Activated naive CD4-positive, alpha-beta T cell treated with anti-CD3 and anti-CD28 coated beads, Interleukin-2, amount 10 ng/mL, durations not matched to agents 7 days and 5 days (primary cell): ENCODE results near the gene CALB2.
"Not testable (repeated sequence)": the region's sequence is repeated elsewhere in the genome, so short reads cannot be mapped to it uniquely, and the experiment has no call there.

Source experiments
- CTCF ChIA-PET: fragments of 350-600 bp; sonication (Branson Sonifier 250); formaldehyde crosslinking; loops from one replicate; lab custom pipeline; 2021; ENCODE audit warnings: antibody characterized with exemption; lab: Charles Lee
- DNase-seq: peaks from one replicate; pipeline ENCODE4 v3.0.0-alpha.2; 2020
- H3K27ac Mint-ChIP-seq: one replicate; pipeline ENCODE4 v1.8.0; 2021; ENCODE audit warnings: mild to moderate bottlenecking, moderate library complexity, mixed read lengths
- H3K27me3 Mint-ChIP-seq: one replicate; pipeline ENCODE4 v1.8.0; 2021; ENCODE audit warnings: mild to moderate bottlenecking, mixed read lengths
- H3K36me3 Mint-ChIP-seq: one replicate; pipeline ENCODE4 v1.8.0; 2021; ENCODE audit warnings: mixed read lengths
- H3K4me1 Mint-ChIP-seq: one replicate; pipeline ENCODE4 v1.8.0; 2021; ENCODE audit warnings: mixed read lengths
- H3K4me3 Mint-ChIP-seq: one replicate; pipeline ENCODE4 v1.8.0; 2021; ENCODE audit warnings: mild to moderate bottlenecking, moderate library complexity, mixed read lengths
- H3K9me3 Mint-ChIP-seq: one replicate; pipeline ENCODE4 v1.8.0; 2021; ENCODE audit warnings: mixed read lengths

Gene CALB2

DNA sequence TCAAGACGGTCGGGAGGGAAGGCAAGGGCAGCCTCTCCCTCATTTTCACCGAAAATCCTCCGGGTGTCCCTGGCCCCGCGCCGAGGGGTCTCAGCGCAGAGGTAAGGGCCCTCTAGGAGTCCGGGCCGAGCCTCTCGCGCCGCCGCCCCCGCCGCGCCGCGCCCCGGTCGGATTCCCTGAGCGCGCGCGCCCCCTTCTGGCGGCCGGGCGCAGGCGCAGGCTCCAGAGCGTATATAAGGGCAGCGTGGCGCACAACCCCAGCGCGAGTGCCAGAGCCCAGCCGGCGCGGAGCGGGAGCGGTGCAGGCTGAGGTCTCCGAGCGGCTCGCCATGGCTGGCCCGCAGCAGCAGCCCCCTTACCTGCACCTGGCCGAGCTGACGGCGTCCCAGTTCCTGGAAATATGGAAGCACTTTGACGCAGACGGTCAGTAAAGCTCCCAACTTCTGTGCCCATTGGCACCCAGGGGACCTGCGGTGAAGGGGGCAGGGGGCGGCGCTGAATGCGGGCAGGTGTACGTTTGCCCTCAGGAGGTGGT is at the start of gene CALB2:
Gene CALB2 (plus strand): TSS at position 260 of the 535 bp plus-strand sequence. CDS start 70 bp downstream, at position 330.
- peaks cover 3% of the 10 kb centered on the region for H3K4me1 Mint-ChIP-seq
- CTCF ChIA-PET = interaction anchor here (1.3 to 2.7 kb wide), 3 partner anchors 10 to 15 kb away, joined by 4 to 9 read pairs (median 5); no protein-coding TSS in a partner anchor
- no peaks in the 10 kb centered on the region for H3K36me3 Mint-ChIP-seq
- no peak within 1 kb of the TSS for H3K27ac Mint-ChIP-seq
- no peak within 1 kb of the TSS for H3K4me3 Mint-ChIP-seq
- DNase-seq = peak; percentile 71
- H3K27me3 Mint-ChIP-seq = peaks cover 51% of the 10 kb centered on the region
- no peaks in the 10 kb centered on the region for H3K9me3 Mint-ChIP-seq

DNA sequence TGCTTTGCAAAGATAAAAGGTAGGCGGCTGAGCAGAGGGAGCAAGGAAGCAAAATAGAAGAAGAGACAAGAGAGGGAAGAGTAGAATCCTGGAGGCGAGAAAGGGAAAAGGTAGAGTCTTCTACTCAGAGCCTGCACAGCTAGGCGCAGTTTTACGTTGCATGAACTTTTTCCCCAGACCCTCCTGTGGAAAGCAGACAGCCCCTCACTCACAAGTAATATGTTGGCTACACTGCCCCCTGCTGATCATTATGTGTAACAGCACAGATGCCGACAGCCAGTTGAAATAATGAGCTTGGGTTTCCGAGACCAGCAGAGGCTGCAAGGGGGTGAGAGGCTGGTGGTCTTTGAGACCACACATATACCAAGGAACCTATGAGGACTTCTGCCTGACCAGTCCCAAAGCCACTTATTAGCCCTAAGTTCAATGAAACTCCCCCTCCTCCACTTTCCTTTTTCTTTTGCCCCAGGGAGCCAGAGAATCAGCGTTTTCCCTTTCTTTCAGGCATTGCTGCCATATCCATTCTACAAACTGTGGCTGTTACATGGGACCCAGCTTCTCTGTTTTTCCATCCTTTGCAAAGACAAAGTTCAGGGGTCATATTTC is 46.9 kb upstream of the CALB2 start:
- Mint-ChIP-seq H3K9me3 (no peaks in the 10 kb centered on the region), H3K27me3 (peaks cover 3% of the 10 kb centered on the region), H3K4me3 (no peak overlapping the region), H3K4me1 (no peaks in the 10 kb centered on the region), H3K27ac (no peak overlapping the region), H3K36me3 (no peaks in the 10 kb centered on the region)
- CTCF ChIA-PET = interaction anchor here (0.7 to 2.5 kb wide), 15 partner anchors 9 to 673 kb away, joined by 3 to 15 read pairs (median 4); partner anchors contain the start of gene CMTR2
- DNase-seq = peak; percentile 43

DNA sequence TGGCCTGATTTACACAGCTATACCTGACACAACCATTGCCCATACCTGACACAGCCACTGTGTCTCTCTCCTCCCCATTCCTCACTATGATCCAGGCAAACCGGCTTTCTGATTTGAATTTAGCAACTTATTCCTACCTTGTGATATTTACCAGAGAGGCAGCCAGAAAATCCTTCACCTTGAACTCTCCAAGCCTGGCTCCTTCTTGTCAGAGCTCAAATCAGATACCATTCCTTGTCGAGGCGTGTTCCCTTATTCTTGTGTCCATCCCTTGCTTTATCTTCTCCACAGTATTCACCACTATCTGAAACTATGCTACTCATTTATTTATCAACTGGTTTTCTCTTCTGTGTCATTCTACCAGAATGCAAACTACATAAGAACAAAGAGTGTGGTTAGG is 44.9 kb upstream of the CALB2 start:
- DNase-seq, H3K4me3 Mint-ChIP-seq, CTCF ChIA-PET, H3K27ac Mint-ChIP-seq, H3K9me3 Mint-ChIP-seq, H3K27me3 Mint-ChIP-seq, H3K4me1 Mint-ChIP-seq, H3K36me3 Mint-ChIP-seq: not testable (repeated sequence)

DNA sequence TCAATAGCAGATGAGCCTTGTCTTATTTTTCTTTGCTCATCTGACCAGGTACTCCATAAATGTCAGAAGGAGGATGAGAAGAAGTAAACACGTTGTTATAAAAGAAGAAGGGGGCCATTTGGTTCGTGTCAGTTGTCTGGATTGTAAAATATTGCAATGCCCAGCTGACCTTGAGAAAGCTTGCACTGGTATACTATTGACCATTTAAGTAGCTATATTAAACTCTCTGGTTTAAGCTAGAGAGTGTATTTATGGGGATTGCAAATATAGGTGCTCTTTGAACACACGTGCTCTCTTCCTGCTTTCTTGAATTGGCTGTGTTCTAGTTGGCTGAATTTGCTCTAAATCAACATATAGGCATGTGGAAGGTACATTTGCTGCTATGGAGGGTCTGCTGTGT is 43.3 kb upstream of the CALB2 start:
- no peak for DNase-seq
- no peaks in the 10 kb centered on the region for H3K9me3 Mint-ChIP-seq
- no peaks in the 10 kb centered on the region for H3K36me3 Mint-ChIP-seq
- H3K27ac Mint-ChIP-seq = no peak overlapping the region
- H3K27me3 Mint-ChIP-seq = no peaks in the 10 kb centered on the region
- CTCF ChIA-PET = no interaction called here
- H3K4me1 Mint-ChIP-seq = no peaks in the 10 kb centered on the region
- no peak overlapping the region for H3K4me3 Mint-ChIP-seq

- no peaks in the 10 kb centered on the region for H3K9me3 Mint-ChIP-seq
- H3K27me3 Mint-ChIP-seq = no peaks in the 10 kb centered on the region
- CTCF ChIA-PET = interaction anchor here (1.8 kb wide), 1 partner anchor 8 kb away, joined by 6 read pairs; no protein-coding TSS in a partner anchor
- no peak for DNase-seq
- no peak overlapping the region for H3K27ac Mint-ChIP-seq
- no peak overlapping the region for H3K4me3 Mint-ChIP-seq
- H3K36me3 Mint-ChIP-seq = no peaks in the 10 kb centered on the region
- H3K4me1 Mint-ChIP-seq = no peaks in the 10 kb centered on the region
Measured at GRCh38 chr16:71319999-71320398, 38.5 kb upstream of the CALB2 start.

- CTCF ChIA-PET = interaction anchor here (0.6 to 1.4 kb wide), 2 partner anchors 17 to 18 kb away, joined by 3 to 7 read pairs; no protein-coding TSS in a partner anchor
- H3K9me3 Mint-ChIP-seq = no peaks in the 10 kb centered on the region
- H3K36me3 Mint-ChIP-seq = no peaks in the 10 kb centered on the region
- DNase-seq = no peak
- no peaks in the 10 kb centered on the region for H3K27me3 Mint-ChIP-seq
- H3K4me1 Mint-ChIP-seq = no peaks in the 10 kb centered on the region
- H3K27ac Mint-ChIP-seq = no peak overlapping the region
- H3K4me3 Mint-ChIP-seq = no peak overlapping the region
Measured at GRCh38 chr16:71327720-71328119, 30.8 kb upstream of the CALB2 start.

GRCh38 chr16:71328151-71328550 is 30.4 kb upstream of the CALB2 start:
- CTCF ChIA-PET = interaction anchor here (0.6 kb wide), 1 partner anchor 19 kb away, joined by 3 read pairs; no protein-coding TSS in a partner anchor
- Mint-ChIP-seq H3K27ac (no peak overlapping the region), H3K9me3 (no peaks in the 10 kb centered on the region), H3K36me3 (no peaks in the 10 kb centered on the region), H3K4me1 (no peaks in the 10 kb centered on the region), H3K27me3 (no peaks in the 10 kb centered on the region), H3K4me3 (no peak overlapping the region)
- DNase-seq = no peak

- no peak for DNase-seq
- Mint-ChIP-seq H3K9me3 (no peaks in the 10 kb centered on the region), H3K4me1 (no peaks in the 10 kb centered on the region), H3K27ac (no peak overlapping the region), H3K27me3 (peaks cover 7% of the 10 kb centered on the region), H3K36me3 (no peaks in the 10 kb centered on the region), H3K4me3 (no peak overlapping the region)
- CTCF ChIA-PET = no interaction called here
Measured at GRCh38 chr16:71337631-71338030, 20.9 kb upstream of the CALB2 start.

DNA sequence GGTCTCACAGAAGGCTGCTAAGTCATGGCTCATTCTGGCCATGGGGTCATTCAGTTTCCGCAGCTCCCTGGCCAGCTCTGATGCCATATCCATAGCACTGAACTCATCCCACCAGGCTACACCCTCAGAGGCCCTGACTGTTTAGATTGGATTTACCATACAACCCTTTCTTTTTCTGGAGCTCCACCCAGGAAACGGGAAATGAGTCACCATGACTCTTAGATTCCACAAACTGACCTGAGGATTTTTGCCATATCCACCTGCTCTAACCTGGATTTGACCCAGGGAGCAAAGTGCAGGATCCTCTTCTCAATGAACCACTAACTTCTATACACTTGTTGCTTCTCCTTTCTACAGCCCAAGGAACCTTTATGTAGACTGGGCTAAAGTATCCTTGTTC is 20.3 kb upstream of the CALB2 start:
- Mint-ChIP-seq H3K27ac (no peak overlapping the region), H3K4me3 (no peak overlapping the region), H3K9me3 (no peaks in the 10 kb centered on the region), H3K36me3 (no peaks in the 10 kb centered on the region), H3K27me3 (peaks cover 7% of the 10 kb centered on the region), H3K4me1 (no peaks in the 10 kb centered on the region)
- no peak for DNase-seq
- CTCF ChIA-PET = no interaction called here

DNA sequence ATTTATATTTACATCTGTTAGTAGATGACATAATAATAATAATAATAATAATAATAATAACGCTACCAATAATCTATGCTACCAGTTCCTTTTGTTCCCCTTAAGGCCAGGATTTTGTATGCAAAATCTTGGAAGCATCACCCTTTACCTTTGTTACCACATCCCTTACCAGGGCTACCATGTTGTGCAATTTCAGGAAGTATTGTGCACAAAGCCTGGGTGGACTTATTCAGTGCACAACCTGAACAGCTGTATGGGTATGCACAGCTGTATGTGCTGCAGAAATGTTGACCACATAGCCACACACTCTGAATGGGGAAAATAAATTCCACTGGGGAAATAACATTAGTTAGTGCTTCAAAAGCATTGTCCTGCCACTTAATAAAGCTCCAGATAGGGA is 19.9 kb upstream of the CALB2 start:
- no peak overlapping the region for H3K4me3 Mint-ChIP-seq
- H3K36me3 Mint-ChIP-seq = no peaks in the 10 kb centered on the region
- CTCF ChIA-PET = no interaction called here
- DNase-seq = no peak
- no peak overlapping the region for H3K27ac Mint-ChIP-seq
- no peaks in the 10 kb centered on the region for H3K9me3 Mint-ChIP-seq
- peaks cover 7% of the 10 kb centered on the region for H3K27me3 Mint-ChIP-seq
- no peaks in the 10 kb centered on the region for H3K4me1 Mint-ChIP-seq

DNA sequence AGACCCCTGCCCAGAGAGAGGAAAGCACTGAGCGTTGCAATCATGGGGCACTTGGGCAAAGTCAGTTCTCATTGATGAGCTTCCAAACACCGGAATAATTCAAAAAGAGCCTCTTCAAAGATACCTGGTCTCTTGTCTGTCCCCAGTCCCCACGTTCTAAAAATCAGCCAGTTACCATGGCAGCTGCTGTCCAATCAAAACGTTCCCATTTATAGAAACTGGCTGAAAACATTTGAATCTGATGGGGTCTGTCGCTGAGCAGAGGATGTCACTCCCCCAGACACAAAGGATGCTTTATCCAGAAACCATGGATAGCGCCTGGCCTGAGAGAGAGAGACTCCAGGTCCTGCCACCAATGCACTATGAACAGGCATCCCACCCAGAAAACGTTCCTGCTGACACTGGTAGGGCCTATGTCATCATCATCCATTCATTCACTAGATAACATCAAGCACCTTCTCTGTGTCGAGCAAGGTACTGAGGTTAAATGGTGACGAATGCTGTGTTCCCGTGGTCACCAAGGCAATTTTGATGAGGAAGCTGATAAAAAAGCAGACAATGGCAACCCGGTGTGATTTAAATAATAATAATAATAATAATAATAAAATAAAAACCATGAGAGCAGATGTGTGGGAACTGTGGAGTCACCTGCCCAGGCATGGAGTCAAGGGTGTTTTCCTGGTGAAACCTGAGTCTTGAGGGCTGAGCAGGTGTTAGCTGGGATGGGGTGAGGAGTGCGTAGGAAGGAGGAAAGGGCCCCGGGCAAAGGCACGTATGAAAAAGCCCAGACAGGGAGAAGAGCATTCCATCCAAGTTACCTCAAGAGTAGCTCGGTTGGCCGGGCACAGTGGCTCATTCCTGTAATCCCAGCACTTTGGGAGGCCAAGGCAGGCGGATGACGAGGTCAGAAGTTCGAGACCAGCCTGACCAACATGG is 19.0 kb upstream of the CALB2 start:
- no peak for DNase-seq
- no peak overlapping the region for H3K4me3 Mint-ChIP-seq
- no peaks in the 10 kb centered on the region for H3K9me3 Mint-ChIP-seq
- H3K4me1 Mint-ChIP-seq = no peaks in the 10 kb centered on the region
- H3K27ac Mint-ChIP-seq = no peak overlapping the region
- CTCF ChIA-PET = interaction anchor here (1.1 to 1.7 kb wide), 2 partner anchors 9 to 27 kb away, joined by 3 to 4 read pairs; no protein-coding TSS in a partner anchor
- peaks cover 10% of the 10 kb centered on the region for H3K27me3 Mint-ChIP-seq
- no peaks in the 10 kb centered on the region for H3K36me3 Mint-ChIP-seq

GRCh38 chr16:71340406-71340805 is 18.1 kb upstream of the CALB2 start:
- CTCF ChIA-PET = interaction anchor here (1.1 to 1.7 kb wide), 2 partner anchors 9 to 28 kb away, joined by 3 to 4 read pairs; no protein-coding TSS in a partner anchor
- Mint-ChIP-seq H3K36me3 (no peaks in the 10 kb centered on the region), H3K9me3 (no peaks in the 10 kb centered on the region), H3K27ac (no peak overlapping the region), H3K4me1 (no peaks in the 10 kb centered on the region), H3K4me3 (no peak overlapping the region), H3K27me3 (peaks cover 19% of the 10 kb centered on the region)
- DNase-seq = no peak

DNA sequence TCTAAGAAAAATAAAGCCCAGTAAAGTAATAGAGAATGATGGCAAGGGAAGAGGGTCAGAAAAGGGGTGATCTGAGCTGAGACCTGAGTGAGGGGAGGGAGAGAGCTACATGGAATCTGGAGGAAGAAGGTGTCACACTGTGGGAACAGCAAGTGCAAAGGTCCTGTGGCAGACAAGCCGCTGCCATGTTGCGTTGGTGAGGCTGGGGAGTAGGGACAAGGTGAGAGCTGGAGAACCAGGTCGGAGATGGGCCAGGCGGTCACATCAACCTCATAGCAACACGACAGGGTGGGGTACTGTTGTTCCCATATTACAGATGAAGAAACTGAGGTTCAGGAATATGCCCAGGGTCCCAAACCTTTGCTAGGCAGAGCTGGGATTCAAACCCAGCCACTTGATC is 16.6 kb upstream of the CALB2 start:
- no peak overlapping the region for H3K4me3 Mint-ChIP-seq
- no peaks in the 10 kb centered on the region for H3K4me1 Mint-ChIP-seq
- H3K27ac Mint-ChIP-seq = no peak overlapping the region
- CTCF ChIA-PET = no interaction called here
- H3K27me3 Mint-ChIP-seq = peaks cover 20% of the 10 kb centered on the region
- DNase-seq = no peak
- H3K9me3 Mint-ChIP-seq = no peaks in the 10 kb centered on the region
- H3K36me3 Mint-ChIP-seq = no peaks in the 10 kb centered on the region

- no peak overlapping the region for H3K27ac Mint-ChIP-seq
- H3K4me1 Mint-ChIP-seq = no peaks in the 10 kb centered on the region
- CTCF ChIA-PET = interaction anchor here (0.7 kb wide), 1 partner anchor 31 kb away, joined by 3 read pairs; no protein-coding TSS in a partner anchor
- no peaks in the 10 kb centered on the region for H3K36me3 Mint-ChIP-seq
- no peak for DNase-seq
- no peaks in the 10 kb centered on the region for H3K9me3 Mint-ChIP-seq
- H3K4me3 Mint-ChIP-seq = no peak overlapping the region
- peaks cover 20% of the 10 kb centered on the region for H3K27me3 Mint-ChIP-seq
Measured at GRCh38 chr16:71343078-71343477, 15.4 kb upstream of the CALB2 start.
